ENCODE data around the gene BMP4. TPM values are rescaled to one million over a fixed set of nuclear protein-coding genes. Genes with fewer than 3 reads are reported as not detected.

The BMP4 gene
- total and polyA plus RNA-seq, 3 experiments from 2014 or later = 0.20 TPM; not detected in 2

DNA sequence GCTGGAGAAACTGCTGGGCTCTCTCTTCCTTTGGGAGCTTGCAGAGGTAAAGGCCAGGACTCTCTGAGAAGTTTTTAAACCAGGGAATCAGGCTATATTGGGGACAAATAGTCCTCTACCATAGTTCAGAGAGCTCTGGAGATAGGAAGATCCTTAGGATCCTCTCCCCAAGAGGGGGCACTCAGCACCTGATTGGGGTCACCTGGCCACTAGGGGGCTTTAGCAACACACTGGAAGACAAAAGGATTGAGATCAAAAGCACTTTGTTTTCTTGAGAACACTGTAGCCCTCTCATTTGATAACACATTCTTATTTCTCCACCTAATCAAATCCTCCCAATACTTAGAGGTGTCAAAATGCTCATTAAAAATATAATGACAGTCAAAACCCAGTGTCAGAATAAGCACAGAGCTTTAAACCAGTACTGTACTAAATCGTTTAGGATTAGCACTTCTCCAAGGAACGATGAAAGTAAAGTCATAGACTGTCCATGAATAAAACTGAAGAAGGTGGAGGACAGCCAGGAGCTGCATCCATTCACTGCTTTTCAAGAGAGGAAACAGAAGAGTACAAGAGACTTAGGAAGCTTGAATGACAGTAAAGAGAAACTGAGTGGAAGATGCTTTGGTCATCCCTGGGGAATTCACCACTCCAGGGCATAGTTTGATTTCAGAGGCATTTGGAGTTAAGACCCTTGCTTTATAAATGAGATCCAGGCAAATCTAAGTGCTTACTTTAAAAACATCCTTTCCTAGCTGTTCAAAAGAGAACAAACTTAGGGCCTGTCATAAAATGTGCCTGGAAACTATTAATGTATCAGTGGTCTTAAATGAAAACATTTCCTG is 26.5 kb downstream of the BMP4 start:
- peaks cover 0 to 6% (median 2%) of the 10 kb centered on the region in 5 donors for H3K9me3 Mint-ChIP-seq
- no peak for DNase-seq
- POLR2A ChIA-PET = interaction anchor here (0.5 kb wide), 1 partner anchor 47 kb away, joined by 5 read pairs; no protein-coding TSS in a partner anchor

DNA sequence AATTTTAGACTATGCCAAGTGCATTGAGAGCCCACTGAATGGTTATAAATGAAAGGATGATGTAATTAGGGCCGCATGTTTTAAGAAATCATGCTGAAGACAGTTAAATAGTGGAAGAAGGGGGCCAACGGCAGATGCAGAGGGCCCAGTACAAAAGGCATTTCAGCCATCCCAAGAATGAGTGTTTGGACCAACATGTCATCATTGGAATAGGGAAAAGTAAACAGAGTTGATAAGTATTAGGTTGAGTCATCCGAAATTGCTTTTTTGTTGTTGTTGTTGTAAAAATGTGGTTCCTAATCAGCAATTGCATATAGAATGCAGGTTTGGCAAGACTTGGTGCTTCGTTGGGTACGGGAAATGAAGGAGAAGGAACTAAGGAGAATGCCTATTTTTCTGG is 29.5 kb downstream of the BMP4 start:
- CTCF ChIA-PET = no interaction called here
- POLR2A ChIA-PET = no interaction called here
- Histone ChIP-seq H3K36me3 (ENCODE audit: insufficient read depth, low read length) (no peaks in the 10 kb centered on the region), H3K27ac (ENCODE audit: low read depth, low read length) (no peak overlapping the region), H3K4me1 (ENCODE audit: insufficient read depth, low read length) (no peaks in the 10 kb centered on the region), H3K27me3 (ENCODE audit: insufficient read depth, low read length, poor library complexity, severe bottlenecking) (no peaks in the 10 kb centered on the region), H3K4me3 (ENCODE audit: low read length) (no peak overlapping the region), H3K9me3 (ENCODE audit: low read length) (no peaks in the 10 kb centered on the region)
- Mint-ChIP-seq H3K27ac (no peak overlapping the region), H3K27me3 (peaks cover 2 to 8% of the 10 kb centered on the region in 2 donors), H3K9me3 (peaks cover 0 to 2% (median 1%) of the 10 kb centered on the region in 5 donors), H3K4me1 (no peaks in the 10 kb centered on the region), H3K4me3 (no peak overlapping the region), H3K36me3 (no peaks in the 10 kb centered on the region)
- DNase-seq = no peak

More for the DNA sequence above, 26.5 kb downstream of the BMP4 start:
- Mint-ChIP-seq H3K27ac (no peak overlapping the region), H3K27me3 (peaks cover 2 to 8% of the 10 kb centered on the region in 2 donors), H3K4me1 (no peaks in the 10 kb centered on the region), H3K4me3 (no peak overlapping the region), H3K36me3 (no peaks in the 10 kb centered on the region)
- no peaks in the 10 kb centered on the region for H3K4me1 ChIP-seq (ENCODE audit: insufficient read depth, low read length)
- CTCF ChIA-PET = no interaction called here
- no peak overlapping the region for H3K4me3 ChIP-seq (ENCODE audit: low read length)
- H3K9me3 ChIP-seq (ENCODE audit: low read length) = no peaks in the 10 kb centered on the region
- H3K36me3 ChIP-seq (ENCODE audit: insufficient read depth, low read length) = no peaks in the 10 kb centered on the region
- no peak overlapping the region for H3K27ac ChIP-seq (ENCODE audit: low read depth, low read length)
- H3K27me3 ChIP-seq (ENCODE audit: insufficient read depth, low read length, poor library complexity, severe bottlenecking) = no peaks in the 10 kb centered on the region

DNA sequence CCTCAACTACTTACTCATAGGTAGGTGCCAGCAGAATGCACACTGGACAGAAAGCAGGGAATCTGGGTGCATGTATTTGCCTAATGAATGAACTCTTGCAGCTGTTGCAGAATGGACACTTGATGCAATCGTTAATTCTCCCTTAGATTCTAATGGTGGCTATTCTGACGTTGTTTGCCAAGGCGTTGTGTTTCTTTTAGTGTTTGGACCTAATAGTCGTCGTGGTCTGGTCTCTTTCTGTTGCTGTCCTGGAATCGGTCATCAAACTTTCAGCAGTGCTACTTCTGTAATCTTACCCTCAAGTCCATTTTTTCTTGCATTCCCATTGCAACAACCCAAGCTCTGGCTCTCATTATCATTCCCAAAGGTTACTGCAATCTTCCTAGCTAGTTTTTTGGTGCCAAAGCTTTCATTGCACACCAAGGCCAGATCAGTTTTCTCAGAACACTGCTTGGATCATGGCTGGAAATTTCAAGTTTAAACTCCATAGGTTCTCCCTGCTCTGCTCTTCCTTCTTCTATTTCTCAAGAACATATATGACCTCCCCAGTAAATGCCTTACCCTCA is 31.3 kb downstream of the BMP4 start:
- Mint-ChIP-seq H3K4me3 (no peak overlapping the region), H3K4me1 (no peaks in the 10 kb centered on the region), H3K27ac (no peak overlapping the region), H3K36me3 (no peaks in the 10 kb centered on the region), H3K9me3 (peaks cover 0 to 2% (median 1%) of the 10 kb centered on the region in 5 donors), H3K27me3 (peaks cover 0 to 8% of the 10 kb centered on the region in 2 donors)
- Histone ChIP-seq H3K9me3 (ENCODE audit: low read length) (no peaks in the 10 kb centered on the region), H3K4me1 (ENCODE audit: insufficient read depth, low read length) (no peaks in the 10 kb centered on the region), H3K27ac (ENCODE audit: low read depth, low read length) (no peak overlapping the region), H3K36me3 (ENCODE audit: insufficient read depth, low read length) (no peaks in the 10 kb centered on the region), H3K27me3 (ENCODE audit: insufficient read depth, low read length, poor library complexity, severe bottlenecking) (no peaks in the 10 kb centered on the region), H3K4me3 (ENCODE audit: low read length) (no peak overlapping the region)
- ChIA-PET POLR2A (no interaction called here), CTCF (no interaction called here)
- no peak for DNase-seq

DNA sequence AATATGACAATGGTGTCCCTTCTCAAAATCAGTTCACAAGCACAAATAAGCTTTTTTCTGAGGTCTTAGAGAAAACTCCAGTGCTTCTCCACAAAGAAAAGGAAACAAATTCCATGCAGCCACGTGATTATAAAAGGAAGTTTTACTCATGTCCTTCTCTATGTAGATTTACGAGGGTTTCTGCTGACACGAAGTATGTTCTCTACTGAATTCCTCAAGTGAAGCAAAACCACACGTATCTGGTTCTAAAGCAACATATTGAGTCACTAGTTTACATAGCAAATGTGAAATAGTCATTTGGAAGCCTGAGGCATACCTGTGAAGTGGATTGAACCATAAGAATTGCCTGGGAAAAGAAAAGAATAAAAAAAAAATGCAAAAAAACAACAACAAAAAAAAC is 31.9 kb downstream of the BMP4 start:
- H3K36me3 Mint-ChIP-seq = no peaks in the 10 kb centered on the region
- CTCF ChIA-PET = no interaction called here
- Histone ChIP-seq H3K36me3 (ENCODE audit: insufficient read depth, low read length) (no peaks in the 10 kb centered on the region), H3K9me3 (ENCODE audit: low read length) (no peaks in the 10 kb centered on the region), H3K27me3 (ENCODE audit: insufficient read depth, low read length, poor library complexity, severe bottlenecking) (no peaks in the 10 kb centered on the region), H3K27ac (ENCODE audit: low read depth, low read length) (no peak overlapping the region), H3K4me1 (ENCODE audit: insufficient read depth, low read length) (no peaks in the 10 kb centered on the region), H3K4me3 (ENCODE audit: low read length) (no peak overlapping the region)
- peaks cover 0 to 8% of the 10 kb centered on the region in 2 donors for H3K27me3 Mint-ChIP-seq
- H3K4me3 Mint-ChIP-seq = no peak overlapping the region
- no peaks in the 10 kb centered on the region for H3K4me1 Mint-ChIP-seq
- no peak overlapping the region for H3K27ac Mint-ChIP-seq
- POLR2A ChIA-PET = no interaction called here
- H3K9me3 Mint-ChIP-seq = peaks cover 0 to 5% (median 2%) of the 10 kb centered on the region in 5 donors
- DNase-seq = no peak

DNA sequence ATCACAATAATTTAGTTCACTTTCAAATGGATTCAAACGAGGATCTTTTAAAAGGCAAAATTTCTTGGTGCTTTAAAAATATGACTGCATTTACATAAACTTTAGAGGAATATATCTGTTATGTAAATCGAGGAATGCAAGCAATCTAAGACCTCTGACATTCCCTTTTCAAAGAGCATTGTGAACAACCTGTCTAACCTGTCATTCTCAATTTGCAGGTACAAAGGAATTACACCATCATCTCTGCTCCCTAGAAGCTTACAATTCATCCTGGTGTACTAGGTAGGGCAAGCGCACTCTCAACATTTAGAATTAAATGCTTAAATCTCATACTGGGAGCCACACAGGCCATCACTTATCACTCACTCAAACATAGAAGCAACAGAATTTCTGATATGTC is 35.6 kb downstream of the BMP4 start:
- Histone ChIP-seq H3K27ac (ENCODE audit: low read depth, low read length) (no peak overlapping the region), H3K36me3 (ENCODE audit: insufficient read depth, low read length) (no peaks in the 10 kb centered on the region), H3K4me1 (ENCODE audit: insufficient read depth, low read length) (no peaks in the 10 kb centered on the region), H3K27me3 (ENCODE audit: insufficient read depth, low read length, poor library complexity, severe bottlenecking) (no peaks in the 10 kb centered on the region), H3K9me3 (ENCODE audit: low read length) (no peaks in the 10 kb centered on the region), H3K4me3 (ENCODE audit: low read length) (no peak overlapping the region)
- no peaks in the 10 kb centered on the region for H3K36me3 Mint-ChIP-seq
- no peak overlapping the region for H3K27ac Mint-ChIP-seq
- H3K9me3 Mint-ChIP-seq = peaks cover 0 to 5% (median 0%) of the 10 kb centered on the region in 5 donors
- CTCF ChIA-PET = no interaction called here
- peaks cover 0 to 3% of the 10 kb centered on the region in 2 donors for H3K27me3 Mint-ChIP-seq
- POLR2A ChIA-PET = no interaction called here
- H3K4me1 Mint-ChIP-seq = no peaks in the 10 kb centered on the region
- no peak for DNase-seq
- H3K4me3 Mint-ChIP-seq = no peak overlapping the region

DNA sequence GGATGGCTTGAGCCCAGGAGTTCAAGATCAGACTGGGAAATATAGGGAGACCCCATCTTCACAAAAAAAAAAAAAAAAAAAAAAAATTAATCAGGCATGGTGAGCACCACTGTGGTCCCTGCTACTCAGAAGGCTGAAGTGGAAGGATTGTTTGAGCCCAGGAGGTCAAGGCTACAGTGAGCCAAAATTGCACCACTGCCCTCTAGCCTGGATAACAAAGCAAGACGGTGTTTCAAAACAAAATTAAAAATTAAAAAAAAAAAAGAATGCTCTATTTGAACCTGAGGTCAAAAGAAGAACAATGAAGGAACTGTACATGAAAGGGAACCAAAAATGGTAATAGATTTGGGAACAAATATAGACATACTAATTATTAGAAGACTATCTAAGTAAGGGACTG is 40.4 kb downstream of the BMP4 start:
- Histone ChIP-seq H3K36me3 (ENCODE audit: insufficient read depth, low read length) (no peaks in the 10 kb centered on the region), H3K27me3 (ENCODE audit: insufficient read depth, low read length, poor library complexity, severe bottlenecking) (no peaks in the 10 kb centered on the region), H3K4me3 (ENCODE audit: low read length) (no peak overlapping the region), H3K9me3 (ENCODE audit: low read length) (no peaks in the 10 kb centered on the region), H3K4me1 (ENCODE audit: insufficient read depth, low read length) (no peaks in the 10 kb centered on the region), H3K27ac (ENCODE audit: low read depth, low read length) (no peak overlapping the region)
- ChIA-PET POLR2A (no interaction called here), CTCF (no interaction called here)
- Mint-ChIP-seq H3K4me3 (no peak overlapping the region), H3K27me3 (no peaks in the 10 kb centered on the region), H3K9me3 (peaks cover 0 to 5% (median 2%) of the 10 kb centered on the region in 5 donors), H3K36me3 (no peaks in the 10 kb centered on the region), H3K27ac (no peak overlapping the region), H3K4me1 (no peaks in the 10 kb centered on the region)
- no peak for DNase-seq

DNA sequence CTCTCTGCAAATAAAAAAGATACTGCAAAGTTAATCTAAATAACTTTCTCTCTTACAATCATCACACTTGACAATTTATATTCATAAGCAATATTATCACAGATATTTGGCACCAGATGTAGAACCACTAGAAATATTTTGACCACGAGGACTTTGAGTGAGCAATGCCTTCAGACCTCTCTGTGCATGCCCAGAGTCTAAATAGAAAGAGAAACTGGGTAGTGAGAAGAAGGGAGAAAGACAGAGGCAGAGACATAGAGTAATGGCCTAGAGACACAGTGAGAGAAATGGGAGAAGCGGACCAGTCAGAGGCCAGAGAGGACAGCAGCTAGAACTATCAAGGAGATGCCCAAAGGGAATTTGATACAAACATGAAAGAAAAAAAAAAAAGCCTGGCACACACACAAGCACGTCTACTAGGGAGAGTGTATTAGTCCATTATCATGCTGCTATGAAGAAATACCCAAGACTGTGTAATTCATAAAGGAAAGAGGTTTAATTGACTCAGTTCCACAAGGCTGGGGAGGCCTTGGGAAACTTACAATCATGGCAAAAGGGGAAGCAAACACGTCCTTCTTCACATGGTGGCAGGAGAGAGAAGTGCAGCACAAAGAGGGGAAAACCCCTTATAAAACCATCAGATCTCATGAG is 41.1 kb downstream of the BMP4 start:
- no peaks in the 10 kb centered on the region for H3K36me3 ChIP-seq (ENCODE audit: insufficient read depth, low read length)
- Mint-ChIP-seq H3K36me3 (no peaks in the 10 kb centered on the region), H3K9me3 (peaks cover 0 to 5% (median 2%) of the 10 kb centered on the region in 5 donors), H3K27me3 (no peaks in the 10 kb centered on the region), H3K4me1 (no peaks in the 10 kb centered on the region), H3K4me3 (no peak overlapping the region), H3K27ac (no peak overlapping the region)
- DNase-seq = no peak
- ChIA-PET POLR2A (no interaction called here), CTCF (no interaction called here)
- H3K9me3 ChIP-seq (ENCODE audit: low read length) = no peaks in the 10 kb centered on the region
- no peak overlapping the region for H3K27ac ChIP-seq (ENCODE audit: low read depth, low read length)
- H3K27me3 ChIP-seq (ENCODE audit: insufficient read depth, low read length, poor library complexity, severe bottlenecking) = no peaks in the 10 kb centered on the region
- H3K4me1 ChIP-seq (ENCODE audit: insufficient read depth, low read length) = no peaks in the 10 kb centered on the region
- H3K4me3 ChIP-seq (ENCODE audit: low read length) = no peak overlapping the region

DNA sequence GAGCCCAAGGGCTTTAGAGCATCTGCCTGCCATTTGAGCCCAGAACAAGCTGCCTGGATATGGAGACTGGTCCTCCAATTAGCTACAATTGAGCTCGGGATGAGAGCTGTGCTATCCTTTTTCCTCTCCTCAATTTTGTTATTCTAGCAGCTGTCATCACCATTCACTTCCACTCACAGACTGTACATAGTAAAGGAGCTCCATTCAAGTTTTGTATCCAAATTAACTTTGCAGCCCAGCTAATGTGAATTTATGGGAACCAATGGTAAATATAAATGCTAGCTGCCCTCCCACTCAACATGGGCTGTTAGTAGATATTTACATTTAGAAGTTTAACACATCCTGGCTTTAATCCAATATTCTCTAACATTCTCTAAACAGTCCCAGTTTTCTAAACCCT is 44.6 kb downstream of the BMP4 start:
- Histone ChIP-seq H3K9me3 (ENCODE audit: low read length) (no peaks in the 10 kb centered on the region), H3K27ac (ENCODE audit: low read depth, low read length) (no peak overlapping the region), H3K4me1 (ENCODE audit: insufficient read depth, low read length) (no peaks in the 10 kb centered on the region), H3K27me3 (ENCODE audit: insufficient read depth, low read length, poor library complexity, severe bottlenecking) (no peaks in the 10 kb centered on the region), H3K36me3 (ENCODE audit: insufficient read depth, low read length) (no peaks in the 10 kb centered on the region), H3K4me3 (ENCODE audit: low read length) (no peak overlapping the region)
- POLR2A ChIA-PET = no interaction called here
- CTCF ChIA-PET = no interaction called here
- peaks cover 0 to 7% (median 4%) of the 10 kb centered on the region in 5 donors for H3K9me3 Mint-ChIP-seq
- no peaks in the 10 kb centered on the region for H3K27me3 Mint-ChIP-seq
- no peaks in the 10 kb centered on the region for H3K4me1 Mint-ChIP-seq
- DNase-seq = no peak
- no peaks in the 10 kb centered on the region for H3K36me3 Mint-ChIP-seq
- H3K4me3 Mint-ChIP-seq = no peak overlapping the region
- H3K27ac Mint-ChIP-seq = no peak overlapping the region

All from CD8-positive, alpha-beta memory T cell (primary cell).